Inferior parietal cortex (tissue), 1 donor: ENCODE measurements around the gene CACNG6.

Experiments used
- DNase-seq: peaks from one replicate; pipeline ENCODE4 v3.0.0-alpha.2; 2016; ENCODE audit errors: extremely low spot score

Gene CACNG6

DNA sequence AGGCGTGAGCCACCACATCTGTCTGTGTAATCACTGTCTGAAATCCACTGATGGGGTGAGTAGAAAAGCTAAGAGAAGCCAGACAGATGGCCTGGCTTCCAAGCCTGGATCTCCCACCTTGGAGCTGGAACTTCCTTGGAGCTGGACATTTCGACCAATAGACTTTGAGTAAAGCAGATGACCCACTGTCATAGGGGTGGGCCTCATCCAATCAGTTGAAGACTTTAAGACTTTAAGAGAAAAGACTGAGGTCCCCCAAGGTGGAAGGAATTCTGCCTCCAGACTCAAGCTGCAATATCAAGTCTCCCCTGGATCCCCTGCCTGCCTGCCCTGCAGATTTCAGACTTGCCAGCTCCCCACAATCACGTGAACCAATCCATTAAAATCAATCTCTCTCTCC lies 51.6 kb downstream of the CACNG6 start:
- no peak for DNase-seq

DNA sequence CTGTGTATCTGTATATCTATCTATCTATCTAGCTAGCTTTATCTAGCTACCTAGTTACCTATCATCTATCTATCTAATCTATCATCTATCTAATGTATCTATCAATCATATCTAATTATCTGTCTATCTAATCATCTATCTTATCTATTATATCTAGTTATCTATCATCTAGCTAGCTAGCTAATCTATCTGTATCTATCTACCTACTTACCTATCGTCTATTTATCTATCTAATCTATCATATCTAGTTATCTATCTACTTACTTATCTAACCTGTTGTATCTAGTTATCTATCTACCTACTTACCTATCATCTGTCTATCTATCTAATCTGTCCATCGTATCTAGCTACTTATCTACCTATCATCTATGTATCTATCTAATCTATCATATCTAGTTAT lies 54.3 kb downstream of the CACNG6 start:
- DNase-seq, result no peak

DNA sequence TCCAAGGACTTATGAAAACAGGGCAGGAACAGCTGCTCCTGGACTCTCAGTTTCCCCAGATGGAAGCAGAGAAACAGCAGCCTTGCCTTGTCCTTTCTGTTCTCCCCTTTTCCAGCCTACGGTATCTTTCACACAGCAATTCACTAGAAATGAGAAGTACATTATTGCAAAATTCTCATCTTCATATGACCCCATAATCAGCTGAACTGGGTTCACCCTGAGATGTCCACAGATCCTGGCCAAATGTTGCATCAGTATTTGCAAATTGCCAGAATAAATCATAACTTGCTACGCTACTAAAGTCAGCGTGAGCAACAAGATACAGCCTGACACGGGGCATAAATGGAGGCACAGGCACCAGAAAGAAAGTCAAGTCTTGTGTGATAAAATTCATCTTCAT lies 56.2 kb downstream of the CACNG6 start:
- no peak for DNase-seq
